Adrenal gland (tissue), 12 donors: ENCODE results near the gene CYSTM1. TPM values are rescaled to one million over a fixed set of nuclear protein-coding genes. Genes with fewer than 3 reads are reported as not detected.

Experiments used
- DNase-seq, 7 donors: peaks; one replicate each; pipeline ENCODE4 v3.0.0-alpha.2; 2019 to 2020
- H3K27ac ChIP-seq, 5 donors: fragments of 200-600 bp; sonication (generic) in 4 of 5; 1 replicate in 3 of 5; 2 replicates in 2 of 5; pipeline versions ENCODE4 v1.5.1 to v1.8.0; 2016 to 2020; ENCODE audit warnings: mild to moderate bottlenecking in 1 of 5
- H3K27me3 ChIP-seq: fragments of 200-600 bp; 2 replicates; pipeline ENCODE4 v1.8.0; 2021
- H3K36me3 ChIP-seq, 2 donors: fragments of 200-600 bp; replicated peaks in 1 of 2; 1 replicate in 1 of 2; 2 replicates in 1 of 2; pipeline versions ENCODE4 v1.5.1 to v1.8.0; 2018 to 2022
- H3K4me1 ChIP-seq, 2 donors: fragments of 200-600 bp; replicated peaks in 1 of 2; 1 replicate in 1 of 2; 2 replicates in 1 of 2; pipeline versions ENCODE4 v1.5.1 to v1.8.0; 2018 to 2021
- H3K4me3 ChIP-seq, 4 donors: fragments of 200-600 bp; sonication (generic) in 3 of 4; one replicate each; pipeline ENCODE4 v1.5.1; 2016 to 2018
- H3K9me3 ChIP-seq, 3 donors: fragments of 200-600 bp; sonication (generic) in 1 of 3; replicated peaks in 1 of 3; 1 replicate in 2 of 3; 2 replicates in 1 of 3; pipeline versions ENCODE4 v1.5.1 to v1.8.0; 2016 to 2021
- POLR2A ChIP-seq, 2 donors: fragments of 450-650 bp; IDR thresholded peaks; one replicate each; pipeline ENCODE4 v1.6.1; 2017; ENCODE audit warnings: antibody characterized with exemption in 2 of 2, mild to moderate bottlenecking in 2 of 2, moderate library complexity in 1 of 2
- WGBS, 4 donors: extraction: QIAGEN DNeasy Blood & Tissue Kit in 2 of 4; methylation state at CpG; one replicate each; pipeline versions ENCODE4 v1.1.5 to v1.1.7; 2013 to 2017; 5-methylcytosine and 5-hydroxymethylcytosine counted together
- intact Hi-C, 2 donors: fragments of 100-400 bp; cut with DNase I; formaldehyde crosslinking; loops; one replicate each; pipeline versions ENCODE4 v1.14.1 to v1.15.0; 2022 to 2023
- polyA plus RNA-seq, 3 donors: library from polyadenylated mRNA; stranded (reverse); fragments of 200-250 nt in 2 of 3; fragments of 350-450 nt in 1 of 3; fragmentation: Illumina TruSeq in 1 of 3; extraction: RNeasy Lipid Tissue Mini Kit (QIAGEN cat#74804) in 1 of 3; gene quantifications; one replicate each; pipeline ENCODE4 v1.2.3, GENCODE V29; 2013 to 2014
- total RNA-seq, 9 donors: library from RNA; depleted of rRNA in 4 of 9; stranded (reverse); fragments of >200 nt in 4 of 9; fragments of 120-200 nt in 1 of 9; fragmentation: NEBNext Ultra II Directional in 1 of 9; extraction: Animal tissue kit (Norgen Biotek cat#: 25700) in 1 of 9; gene quantifications; one replicate each; pipeline versions ENCODE4 v1.1.0 to v1.2.4, GENCODE V29; 2013 to 2023
- TF ChIP-seq, protein P1 (sequence below), 6 experiments: fragments of 450-650 bp in 4 of 6; fragments of 200-600 bp in 2 of 6; sonication (generic) in 1 of 6; IDR thresholded peaks; 1 replicate in 5 of 6; 2 replicates in 1 of 6; pipeline versions ENCODE4 v1.5.1 to v1.8.0; 2016 to 2021; ENCODE audit warnings: antibody characterized with exemption in 6 of 6, mild to moderate bottlenecking in 2 of 6, moderate library complexity in 1 of 6
- donor health status: healthy with polysubstance abuse.
- donor health status: Bipolar disorder and iron deficiency.
- donor health status: DM: yes; HTN: yes; CAD: no.
- donor health status: DM: no; HTN: no; CAD: no.
- donor health status: DM: no; HTN: no; CAD: no.
- donor health status: DM: yes; HTN: yes; CAD: no.

Gene CYSTM1
- total and polyA plus RNA-seq, 12 donors = 42.6 to 605 (median 180) TPM

DNA sequence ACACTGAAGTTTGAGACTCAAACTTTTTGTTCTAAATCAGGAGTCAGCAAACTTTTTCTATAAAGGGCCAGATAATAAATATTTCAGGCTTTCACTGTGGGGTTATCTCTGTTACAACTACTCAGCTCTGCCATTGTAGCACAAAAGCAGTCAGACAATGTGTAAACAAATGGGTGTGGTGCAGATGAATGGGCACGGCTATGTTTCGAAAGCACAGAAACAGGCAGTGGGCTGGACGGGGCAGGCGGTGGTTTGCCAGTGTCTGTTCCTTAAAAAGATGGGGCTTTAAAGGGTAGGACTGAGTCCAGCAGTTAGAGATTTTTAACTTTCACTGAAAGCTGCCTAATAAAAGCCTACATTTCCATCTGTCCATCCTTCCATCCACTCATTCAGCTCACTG is 79.0 kb downstream of the CYSTM1 start:
- H3K27me3 ChIP-seq = no peaks in the 10 kb centered on the region
- no peak overlapping the region for H3K4me3 ChIP-seq
- no peak for TF ChIP-seq POLR2A (IDR thresholded peaks at IDR 0.05)
- TF ChIP-seq, protein P1, sequence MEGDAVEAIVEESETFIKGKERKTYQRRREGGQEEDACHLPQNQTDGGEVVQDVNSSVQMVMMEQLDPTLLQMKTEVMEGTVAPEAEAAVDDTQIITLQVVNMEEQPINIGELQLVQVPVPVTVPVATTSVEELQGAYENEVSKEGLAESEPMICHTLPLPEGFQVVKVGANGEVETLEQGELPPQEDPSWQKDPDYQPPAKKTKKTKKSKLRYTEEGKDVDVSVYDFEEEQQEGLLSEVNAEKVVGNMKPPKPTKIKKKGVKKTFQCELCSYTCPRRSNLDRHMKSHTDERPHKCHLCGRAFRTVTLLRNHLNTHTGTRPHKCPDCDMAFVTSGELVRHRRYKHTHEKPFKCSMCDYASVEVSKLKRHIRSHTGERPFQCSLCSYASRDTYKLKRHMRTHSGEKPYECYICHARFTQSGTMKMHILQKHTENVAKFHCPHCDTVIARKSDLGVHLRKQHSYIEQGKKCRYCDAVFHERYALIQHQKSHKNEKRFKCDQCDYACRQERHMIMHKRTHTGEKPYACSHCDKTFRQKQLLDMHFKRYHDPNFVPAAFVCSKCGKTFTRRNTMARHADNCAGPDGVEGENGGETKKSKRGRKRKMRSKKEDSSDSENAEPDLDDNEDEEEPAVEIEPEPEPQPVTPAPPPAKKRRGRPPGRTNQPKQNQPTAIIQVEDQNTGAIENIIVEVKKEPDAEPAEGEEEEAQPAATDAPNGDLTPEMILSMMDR (IDR thresholded peaks at IDR 0.05) = no peak
- no peaks in the 10 kb centered on the region for H3K9me3 ChIP-seq
- intact Hi-C loops = no loop called here
- DNase-seq = no peak
- H3K4me1 ChIP-seq = peaks cover 0 to 12% of the 10 kb centered on the region in 2 donors
- H3K36me3 ChIP-seq = peaks cover 0 to 7% of the 10 kb centered on the region in 2 donors
- H3K27ac ChIP-seq = no peak overlapping the region
- 48 to 75% (median 54%) methylated on average over 4 of the region's 4 CpGs for WGBS, 4 donors

GRCh38 chr5:140255460-140256157 is 80.6 kb downstream of the CYSTM1 start:
- peaks cover 0 to 2% of the 10 kb centered on the region in 2 donors for H3K36me3 ChIP-seq
- no peaks in the 10 kb centered on the region for H3K27me3 ChIP-seq
- H3K4me3 ChIP-seq = no peak overlapping the region
- intact Hi-C loops = no loop called here
- H3K27ac ChIP-seq = no peak overlapping the region
- H3K9me3 ChIP-seq = no peaks in the 10 kb centered on the region
- peaks cover 0 to 12% of the 10 kb centered on the region in 2 donors for H3K4me1 ChIP-seq
- TF ChIP-seq, protein P1 (IDR thresholded peaks at IDR 0.05) = no peak
- no peak for TF ChIP-seq POLR2A (IDR thresholded peaks at IDR 0.05)
- WGBS, 4 donors = 90 to 92% (median 90%) methylated on average over 4 of the region's 4 CpGs
- DNase-seq = no peak

- DNase-seq = no peak
- no peak overlapping the region for H3K27ac ChIP-seq
- TF ChIP-seq, protein P1 (IDR thresholded peaks at IDR 0.05) = no peak
- TF ChIP-seq POLR2A (IDR thresholded peaks at IDR 0.05) = no peak
- H3K36me3 ChIP-seq = no peaks in the 10 kb centered on the region
- no peak overlapping the region for H3K4me3 ChIP-seq
- no peaks in the 10 kb centered on the region for H3K27me3 ChIP-seq
- H3K4me1 ChIP-seq = peaks cover 6 to 17% of the 10 kb centered on the region in 2 donors
- intact Hi-C loops = no loop called here
- H3K9me3 ChIP-seq = no peaks in the 10 kb centered on the region
- 91 to 98% (median 95%) methylated on average over 6 of the region's 6 CpGs for WGBS, 4 donors
Observed at GRCh38 chr5:140256726-140257125, 81.7 kb downstream of the CYSTM1 start.

DNA sequence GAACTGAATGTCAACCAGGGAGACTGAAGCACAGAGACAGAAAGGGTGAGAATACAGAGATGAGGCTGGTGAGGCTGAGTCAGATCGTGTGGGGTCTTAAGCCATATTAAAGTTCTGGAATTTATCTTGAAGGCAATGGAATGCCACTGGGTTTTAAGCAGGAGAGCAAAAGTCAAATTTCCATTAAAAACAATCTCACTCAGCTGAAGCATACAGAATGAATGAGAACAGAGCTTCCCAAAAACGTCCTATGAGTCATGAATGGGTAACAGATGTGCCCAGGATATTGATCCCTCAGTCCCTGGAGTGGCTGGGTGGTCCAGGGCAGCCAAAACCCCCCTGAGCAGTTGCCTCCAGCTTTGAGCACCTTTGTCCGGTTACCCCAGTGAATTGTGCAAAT is 83.0 kb downstream of the CYSTM1 start:
- no peak for DNase-seq
- TF ChIP-seq POLR2A (IDR thresholded peaks at IDR 0.05) = no peak
- TF ChIP-seq, protein P1 (IDR thresholded peaks at IDR 0.05) = no peak

More for the DNA sequence above, 83.0 kb downstream of the CYSTM1 start:
- Histone ChIP-seq H3K27ac (no peak overlapping the region), H3K9me3 (no peaks in the 10 kb centered on the region), H3K4me3 (no peak overlapping the region), H3K36me3 (no peaks in the 10 kb centered on the region), H3K4me1 (peaks cover 10 to 24% of the 10 kb centered on the region in 2 donors), H3K27me3 (no peaks in the 10 kb centered on the region)
- intact Hi-C loops = no loop called here
- WGBS, 4 donors = 72 to 81% (median 79%) methylated on average over 3 of the region's 3 CpGs
